Gastrocnemius medialis (tissue), 4 donors: ENCODE results near the gene RPL12.

Source experiments
- CTCF ChIP-seq, 5 experiments: fragments of 450-650 bp in 3 of 5; fragments of 200-600 bp in 2 of 5; sonication (generic) in 2 of 5; IDR thresholded peaks in 4 of 5; conservative IDR thresholded peaks in 1 of 5; 1 replicate in 4 of 5; 2 replicates in 1 of 5; pipeline ENCODE4 v1.5.1; 2016 to 2019; ENCODE audit warnings: antibody characterized with exemption in 5 of 5, mild to moderate bottlenecking in 3 of 5, moderate library complexity in 3 of 5
- POLR2A ChIP-seq, 2 donors: fragments of 450-650 bp; IDR thresholded peaks; one replicate each; pipeline ENCODE4 v1.6.1; 2017; ENCODE audit warnings: antibody characterized with exemption in 2 of 2, mild to moderate bottlenecking in 2 of 2, moderate library complexity in 2 of 2

- TF ChIP-seq CTCF (IDR thresholded peaks at IDR 0.05 in 4 of 5, conservative IDR thresholded peaks at IDR 0.05 in 1 of 5) = no peak
- no peak for TF ChIP-seq POLR2A (IDR thresholded peaks at IDR 0.05)
These were observed 12.7 kb upstream of the RPL12 start for GRCh38 chr9:127463911-127464310.
